Activated CD4-positive, alpha-beta T cell treated with anti-CD3 and anti-CD28 coated beads for 1 hour (primary cell): ENCODE measurements around the gene XPOT.
"Not testable (repeated sequence)": the region's sequence is repeated elsewhere in the genome, so short reads cannot be mapped to it uniquely, and the experiment has no call there.

Experiments used
- DNase-seq: peaks from one replicate; pipeline ENCODE4 v3.0.0-alpha.2; 2020

Gene XPOT

GRCh38 chr12:64403707-64404469 lies at the start of gene XPOT:
Gene XPOT, plus strand, starts transcription at chr12:64404392. Its CDS starts 5,644 bp downstream, at chr12:64410036.
- peak; percentile 90 for DNase-seq

GRCh38 chr12:64356209-64356608 lies 48.0 kb upstream of the XPOT start:
- DNase-seq = not testable (repeated sequence)

- DNase-seq = not testable (repeated sequence)
These were observed 43.0 kb upstream of the XPOT start for GRCh38 chr12:64361173-64361572.

- no peak for DNase-seq
These were observed 41.4 kb upstream of the XPOT start for GRCh38 chr12:64362721-64363305.

- DNase-seq = no peak
These were observed 20.5 kb upstream of the XPOT start for GRCh38 chr12:64383675-64384074.

GRCh38 chr12:64385019-64385418 lies 19.2 kb upstream of the XPOT start:
- DNase-seq = no peak

GRCh38 chr12:64385468-64385867 lies 18.7 kb upstream of the XPOT start:
- no peak for DNase-seq

- DNase-seq = no peak
These were observed 16.9 kb upstream of the XPOT start for GRCh38 chr12:64387197-64387816.

GRCh38 chr12:64389154-64389553 lies 15.0 kb upstream of the XPOT start:
- no peak for DNase-seq

GRCh38 chr12:64390275-64390851 lies 13.8 kb upstream of the XPOT start, which contains the start of gene C12orf56:
Gene C12orf56, minus strand, starts transcription at chr12:64390758. Its CDS starts 193 bp downstream, at chr12:64390565.
- no peak for DNase-seq

- no peak for DNase-seq
These were observed 12.0 kb upstream of the XPOT start for GRCh38 chr12:64392221-64392620.

- DNase-seq = no peak
These were observed 8.5 kb upstream of the XPOT start for GRCh38 chr12:64395739-64396138.

GRCh38 chr12:64400041-64400440 lies 4.2 kb upstream of the XPOT start:
- DNase-seq = no peak

- DNase-seq = no peak
These were observed 2.0 kb upstream of the XPOT start for GRCh38 chr12:64402181-64402580.

- peak; percentile 45 for DNase-seq
These were observed 471 bp downstream of the XPOT start for GRCh38 chr12:64404470-64405256.

GRCh38 chr12:64407342-64408223 lies 3.4 kb downstream of the XPOT start:
- DNase-seq = no peak

- no peak for DNase-seq
These were observed 7.2 kb downstream of the XPOT start for GRCh38 chr12:64411427-64411826.

GRCh38 chr12:64412459-64412858 lies 8.3 kb downstream of the XPOT start:
- no peak for DNase-seq

- DNase-seq = no peak
These were observed 9.7 kb downstream of the XPOT start for GRCh38 chr12:64413884-64414283.

- no peak for DNase-seq
These were observed 14.0 kb downstream of the XPOT start for GRCh38 chr12:64418209-64418608.

GRCh38 chr12:64419696-64420095 lies 15.5 kb downstream of the XPOT start:
- DNase-seq = no peak

- no peak for DNase-seq
These were observed 23.8 kb downstream of the XPOT start for GRCh38 chr12:64427988-64428387.
